Measurements from ENCODE around the gene HOXA7.

Gene HOXA7

DNA sequence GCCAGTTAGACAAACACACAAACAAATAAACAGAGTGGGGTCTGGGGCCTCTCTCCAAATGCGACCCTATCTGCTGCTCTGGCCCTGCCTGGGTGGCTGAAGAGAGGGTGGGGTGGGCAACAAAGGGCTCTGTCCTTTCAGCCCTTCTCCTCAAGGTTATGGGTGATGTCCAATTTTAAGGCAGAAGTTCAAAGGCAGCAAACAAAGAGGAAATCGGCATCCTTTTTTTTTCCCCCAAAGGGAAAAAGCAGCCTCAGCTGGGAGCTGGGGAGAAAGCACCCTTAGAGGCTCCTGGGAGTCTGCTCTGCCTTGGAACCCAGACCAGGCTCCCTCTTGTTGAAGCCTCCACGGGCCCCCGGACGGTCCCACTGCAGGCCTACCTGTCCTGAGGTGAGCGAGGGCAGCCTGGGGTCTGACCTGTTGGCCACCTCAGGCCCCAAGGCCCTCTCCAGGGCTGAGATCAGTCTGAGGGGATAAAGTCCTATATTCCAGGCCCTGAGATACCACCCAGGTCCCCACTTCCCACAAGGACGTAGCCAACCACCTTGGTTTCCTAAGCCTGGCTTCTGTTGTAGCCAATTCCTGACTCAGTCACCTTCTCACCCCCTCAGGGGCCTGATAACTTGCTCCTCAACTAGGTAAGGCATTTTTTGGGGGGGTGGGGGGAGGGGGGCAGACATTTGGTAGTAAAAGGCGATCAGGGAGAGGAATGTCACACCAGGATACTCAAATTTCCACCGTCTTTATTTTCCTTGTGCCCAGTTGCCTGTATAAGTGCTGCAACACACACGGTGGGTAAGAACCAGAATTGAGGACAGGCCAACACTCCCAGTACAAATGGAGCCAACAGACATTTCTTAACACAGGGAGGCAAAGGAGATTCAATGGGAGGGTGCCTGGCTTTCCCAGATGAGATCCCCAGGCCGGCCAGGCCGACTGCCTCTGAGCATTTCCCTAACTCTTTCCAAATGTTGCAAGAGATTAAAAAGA, 24.3 kb upstream of the HOXA7 start:
- no peak for DNase-seq (ENCODE audit: low spot score)
- Mint-ChIP-seq H3K36me3 (ENCODE audit: low read depth) (peaks cover 2% of the 10 kb centered on the region), H3K4me1 (ENCODE audit: low read depth) (peaks cover 16% of the 10 kb centered on the region), H3K27ac (no peak overlapping the region), H3K9me3 (peaks cover under 1% of the 10 kb centered on the region), H3K27me3 (ENCODE audit: low read depth) (peaks cover 77% of the 10 kb centered on the region), H3K4me3 (no peak overlapping the region)

DNA sequence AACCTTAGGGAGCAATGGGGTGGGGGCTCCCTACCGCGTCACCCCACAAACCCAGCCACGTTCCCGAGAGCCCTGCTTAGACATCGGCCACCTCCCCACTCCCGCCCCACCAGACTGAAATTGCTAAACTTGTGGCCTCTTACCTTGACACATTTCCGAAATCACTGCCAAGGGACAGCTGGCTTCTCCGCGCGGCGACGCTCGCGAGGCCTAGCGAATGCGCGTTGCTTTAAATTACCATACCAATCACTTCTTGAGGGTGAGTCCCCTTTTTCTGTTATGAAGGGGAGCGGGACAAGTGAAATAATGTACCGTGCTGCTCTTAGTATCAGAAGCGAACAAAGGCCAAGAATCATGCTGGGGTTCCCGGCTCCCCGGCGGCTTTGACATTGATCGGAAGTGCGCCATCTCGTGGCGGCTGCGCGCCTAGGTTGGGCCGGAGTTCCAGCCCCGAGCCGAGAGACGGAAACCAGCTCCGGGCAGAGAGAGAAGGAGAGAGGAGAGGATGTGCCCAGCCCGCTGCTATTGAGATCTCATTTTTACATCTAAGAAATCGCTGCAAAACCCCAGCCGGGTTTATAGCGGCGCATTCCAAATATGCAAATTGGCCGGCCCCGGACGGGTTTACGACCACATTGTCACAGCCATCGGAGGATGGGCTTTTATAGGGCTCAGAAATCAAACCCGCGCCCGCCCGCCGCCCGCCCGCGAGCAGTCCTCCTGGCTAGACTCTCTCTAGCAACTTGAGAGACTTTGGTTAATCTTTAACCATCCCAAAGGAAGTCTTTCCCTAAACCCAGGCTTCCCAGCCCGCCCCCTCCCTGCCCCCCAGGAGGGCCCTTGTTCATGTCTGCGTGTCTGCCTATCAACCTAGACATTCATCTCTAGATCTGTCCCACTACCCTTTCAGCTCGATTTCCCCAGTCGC, 23.3 kb upstream of the HOXA7 start:
- Mint-ChIP-seq H3K4me1 (ENCODE audit: low read depth) (peaks cover 8% of the 10 kb centered on the region), H3K4me3 (peak overlapping the region; percentile 29), H3K9me3 (no peaks in the 10 kb centered on the region), H3K27me3 (ENCODE audit: low read depth) (peaks cover 77% of the 10 kb centered on the region), H3K36me3 (ENCODE audit: low read depth) (peaks cover 2% of the 10 kb centered on the region), H3K27ac (no peak overlapping the region)
- peak; percentile 33 for DNase-seq (ENCODE audit: low spot score)

DNA sequence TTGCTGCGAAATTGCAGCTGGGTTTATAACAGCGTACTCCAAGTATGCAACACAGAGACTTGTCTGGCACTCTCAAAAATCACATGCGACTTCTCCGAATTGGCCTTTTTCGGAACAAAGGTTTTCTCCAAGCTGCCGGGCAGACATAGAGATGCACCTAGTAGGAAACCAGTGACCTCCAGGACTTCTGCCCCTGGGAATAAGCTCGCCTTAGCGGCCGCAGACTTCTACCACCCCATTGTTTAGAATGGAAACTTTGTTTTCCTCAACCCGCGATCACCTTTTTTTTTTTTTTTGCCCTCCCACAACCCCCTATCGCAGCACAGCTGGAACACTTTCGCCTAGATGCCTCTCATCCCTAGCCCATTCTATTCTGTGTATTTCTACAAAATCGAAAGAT, 22.6 kb upstream of the HOXA7 start:
- Mint-ChIP-seq H3K4me1 (ENCODE audit: low read depth) (peaks cover 6% of the 10 kb centered on the region), H3K27me3 (ENCODE audit: low read depth) (peaks cover 78% of the 10 kb centered on the region), H3K36me3 (ENCODE audit: low read depth) (peaks cover 2% of the 10 kb centered on the region), H3K9me3 (no peaks in the 10 kb centered on the region), H3K27ac (no peak overlapping the region), H3K4me3 (no peak overlapping the region)
- DNase-seq (ENCODE audit: low spot score): no peak

DNA sequence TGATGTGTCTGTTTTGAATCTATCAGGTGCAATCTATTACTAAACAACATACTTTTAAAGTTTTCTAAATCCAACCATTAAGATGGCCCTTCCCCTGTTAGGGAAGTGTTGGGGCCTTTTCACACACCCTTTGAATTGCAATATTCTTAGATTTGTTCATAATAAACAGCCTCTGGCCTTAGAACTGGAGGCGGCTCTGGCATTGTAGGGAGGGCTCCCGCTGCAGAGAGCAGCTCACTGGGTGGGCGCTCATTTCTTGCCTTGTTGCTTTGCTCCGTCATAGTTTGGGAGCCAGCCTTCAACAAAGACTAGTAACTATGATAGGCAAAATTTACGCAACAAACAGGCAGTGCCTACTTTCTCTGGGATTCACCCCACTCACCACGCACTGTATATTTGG, 21.9 kb upstream of the HOXA7 start:
- Mint-ChIP-seq H3K9me3 (no peaks in the 10 kb centered on the region), H3K27me3 (ENCODE audit: low read depth) (peaks cover 72% of the 10 kb centered on the region), H3K4me3 (no peak overlapping the region), H3K4me1 (ENCODE audit: low read depth) (peaks cover 6% of the 10 kb centered on the region), H3K36me3 (ENCODE audit: low read depth) (peaks cover 2% of the 10 kb centered on the region), H3K27ac (no peak overlapping the region)
- no peak for DNase-seq (ENCODE audit: low spot score)

DNA sequence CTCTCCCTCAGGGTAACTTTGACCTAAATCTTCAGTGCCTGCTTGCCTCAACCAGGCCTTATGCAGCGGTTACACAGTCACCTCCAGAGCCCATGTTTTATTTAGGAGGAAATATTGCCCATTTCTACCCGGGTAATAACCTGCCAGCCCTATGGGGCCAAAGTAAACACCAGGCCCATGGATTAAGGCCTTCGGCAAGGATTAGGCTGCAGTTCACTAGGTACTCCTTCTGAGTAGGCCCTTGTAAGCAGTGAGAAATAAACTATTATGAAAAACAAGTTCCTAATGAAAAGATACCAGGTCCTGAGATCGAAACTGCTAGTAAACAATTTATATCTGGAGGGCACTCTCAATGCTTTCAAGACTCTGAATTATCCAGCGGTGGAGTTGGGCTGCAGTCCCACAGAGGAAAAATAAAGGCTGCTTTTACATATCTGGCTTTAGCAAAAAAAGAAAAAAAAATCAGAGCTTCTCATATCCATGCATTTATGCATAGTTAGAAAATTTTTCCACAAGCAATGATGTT, 21.4 kb upstream of the HOXA7 start:
- Mint-ChIP-seq H3K36me3 (ENCODE audit: low read depth) (peaks cover 2% of the 10 kb centered on the region), H3K9me3 (no peaks in the 10 kb centered on the region), H3K27me3 (ENCODE audit: low read depth) (peaks cover 68% of the 10 kb centered on the region), H3K27ac (no peak overlapping the region), H3K4me3 (no peak overlapping the region), H3K4me1 (ENCODE audit: low read depth) (peaks cover 6% of the 10 kb centered on the region)
- no peak for DNase-seq (ENCODE audit: low spot score)

DNA sequence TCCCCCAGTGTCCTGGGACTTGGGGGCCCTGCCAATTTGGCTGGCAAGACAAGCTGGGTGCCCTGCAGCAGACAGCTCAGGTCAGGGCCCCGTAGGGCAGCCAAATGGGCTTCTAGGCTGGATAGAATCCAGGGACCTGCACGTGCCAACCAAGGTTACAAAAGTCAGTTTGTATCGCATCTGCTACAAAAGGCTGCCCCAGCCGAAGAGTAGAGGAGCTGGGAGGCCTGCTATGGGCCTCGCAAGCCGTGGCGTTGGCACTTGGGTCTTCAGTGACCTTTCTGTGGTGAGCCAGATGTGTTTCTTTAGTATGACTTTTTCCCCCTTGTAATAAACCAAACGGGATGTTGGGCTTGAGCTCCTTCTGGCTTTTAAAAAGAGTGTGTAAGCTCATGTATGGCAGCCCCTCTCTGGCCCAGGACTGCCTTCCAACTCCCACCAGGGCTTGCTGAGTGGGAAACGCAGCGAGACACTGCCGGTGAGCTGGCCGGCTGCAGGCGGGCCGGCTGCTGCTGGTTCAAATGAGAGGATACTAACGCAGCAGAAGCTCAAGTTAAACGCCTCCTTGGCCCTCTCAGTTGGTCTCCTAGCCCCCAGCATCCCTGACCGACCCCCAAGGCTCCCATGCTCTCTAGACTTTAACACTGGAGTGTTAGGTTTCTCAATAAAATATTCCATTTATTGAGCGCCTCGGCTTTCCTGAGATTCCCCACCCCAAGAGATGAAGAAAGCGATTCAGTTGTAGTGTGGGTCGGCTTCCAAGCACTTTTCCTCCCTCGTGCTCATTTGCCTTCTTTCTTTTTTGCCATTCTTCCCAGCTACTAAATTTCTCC, 20.7 kb upstream of the HOXA7 start:
- no peak overlapping the region for H3K27ac Mint-ChIP-seq
- no peak for DNase-seq (ENCODE audit: low spot score)
- H3K9me3 Mint-ChIP-seq: no peaks in the 10 kb centered on the region
- no peak overlapping the region for H3K4me3 Mint-ChIP-seq
- peaks cover 6% of the 10 kb centered on the region for H3K4me1 Mint-ChIP-seq (ENCODE audit: low read depth)
- peaks cover 2% of the 10 kb centered on the region for H3K36me3 Mint-ChIP-seq (ENCODE audit: low read depth)
- peaks cover 65% of the 10 kb centered on the region for H3K27me3 Mint-ChIP-seq (ENCODE audit: low read depth)

DNA sequence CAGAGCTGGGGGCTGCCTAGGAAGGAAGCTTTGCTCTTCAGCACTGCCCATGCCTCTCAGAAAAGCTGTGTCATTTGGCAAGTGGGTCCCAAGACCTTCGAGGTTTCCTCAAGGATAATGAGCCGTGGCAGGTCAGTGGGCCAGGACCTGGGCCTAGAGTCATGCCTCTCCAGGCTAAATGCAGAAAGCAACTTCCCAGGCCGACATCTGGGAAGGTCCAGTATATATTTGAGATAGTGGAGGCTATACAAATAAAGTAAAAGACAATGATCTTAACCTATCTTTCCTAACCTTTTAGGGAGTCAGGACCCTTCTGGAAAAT, 20.0 kb upstream of the HOXA7 start:
- no peak overlapping the region for H3K4me3 Mint-ChIP-seq
- H3K27me3 Mint-ChIP-seq (ENCODE audit: low read depth): peaks cover 66% of the 10 kb centered on the region
- H3K36me3 Mint-ChIP-seq (ENCODE audit: low read depth): peaks cover 6% of the 10 kb centered on the region
- no peak for DNase-seq (ENCODE audit: low spot score)
- H3K27ac Mint-ChIP-seq: no peak overlapping the region
- H3K4me1 Mint-ChIP-seq (ENCODE audit: low read depth): peaks cover 8% of the 10 kb centered on the region
- H3K9me3 Mint-ChIP-seq: no peaks in the 10 kb centered on the region

DNA sequence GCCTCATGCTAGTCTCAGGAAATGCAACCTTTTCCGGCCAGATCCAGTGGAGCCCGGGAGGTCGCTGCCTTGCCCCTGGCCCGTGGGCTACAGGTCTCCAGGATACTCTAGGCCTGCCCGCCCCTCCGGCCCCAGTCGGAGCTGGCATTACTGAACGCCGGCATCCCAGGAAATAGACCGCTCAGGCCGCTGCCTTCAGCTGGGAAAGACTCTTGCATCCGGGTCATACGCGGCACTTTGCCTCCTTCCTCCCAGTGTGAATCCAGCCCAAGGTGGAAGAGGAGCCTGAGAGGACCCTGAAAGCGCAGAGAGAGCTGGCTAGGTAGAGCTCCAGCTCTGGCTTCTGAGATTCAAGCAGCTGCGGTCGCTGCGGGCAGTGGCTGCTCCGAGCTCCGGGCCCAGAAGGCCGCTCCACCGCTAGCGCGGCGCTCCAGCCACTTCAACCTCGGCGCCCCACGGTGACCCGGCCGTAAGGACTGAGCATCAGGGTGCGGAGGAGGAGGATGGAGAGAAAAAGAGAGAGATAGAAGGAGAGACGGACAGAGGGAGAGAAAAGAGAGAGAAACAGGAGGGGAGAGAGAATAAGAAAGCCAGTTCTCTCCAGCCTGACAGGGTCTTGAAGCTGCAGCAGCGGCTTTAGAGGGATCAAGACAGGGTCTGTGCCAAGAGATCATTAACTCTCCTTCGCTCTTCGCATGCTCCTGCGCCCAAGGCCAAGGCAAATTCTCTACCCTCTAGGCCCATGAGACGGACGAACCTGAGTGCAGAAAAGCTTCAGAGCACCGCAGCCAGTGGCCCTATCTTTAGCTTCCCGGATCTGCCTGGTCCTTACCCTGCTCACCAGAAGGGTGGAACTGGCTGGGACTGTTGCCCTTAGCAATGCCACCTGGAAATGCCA, 19.4 kb upstream of the HOXA7 start:
- no peak for DNase-seq (ENCODE audit: low spot score)
- Mint-ChIP-seq H3K27me3 (ENCODE audit: low read depth) (peaks cover 67% of the 10 kb centered on the region), H3K36me3 (ENCODE audit: low read depth) (peaks cover 6% of the 10 kb centered on the region), H3K9me3 (no peaks in the 10 kb centered on the region), H3K4me3 (no peak overlapping the region), H3K27ac (no peak overlapping the region), H3K4me1 (ENCODE audit: low read depth) (peaks cover 8% of the 10 kb centered on the region)

DNA sequence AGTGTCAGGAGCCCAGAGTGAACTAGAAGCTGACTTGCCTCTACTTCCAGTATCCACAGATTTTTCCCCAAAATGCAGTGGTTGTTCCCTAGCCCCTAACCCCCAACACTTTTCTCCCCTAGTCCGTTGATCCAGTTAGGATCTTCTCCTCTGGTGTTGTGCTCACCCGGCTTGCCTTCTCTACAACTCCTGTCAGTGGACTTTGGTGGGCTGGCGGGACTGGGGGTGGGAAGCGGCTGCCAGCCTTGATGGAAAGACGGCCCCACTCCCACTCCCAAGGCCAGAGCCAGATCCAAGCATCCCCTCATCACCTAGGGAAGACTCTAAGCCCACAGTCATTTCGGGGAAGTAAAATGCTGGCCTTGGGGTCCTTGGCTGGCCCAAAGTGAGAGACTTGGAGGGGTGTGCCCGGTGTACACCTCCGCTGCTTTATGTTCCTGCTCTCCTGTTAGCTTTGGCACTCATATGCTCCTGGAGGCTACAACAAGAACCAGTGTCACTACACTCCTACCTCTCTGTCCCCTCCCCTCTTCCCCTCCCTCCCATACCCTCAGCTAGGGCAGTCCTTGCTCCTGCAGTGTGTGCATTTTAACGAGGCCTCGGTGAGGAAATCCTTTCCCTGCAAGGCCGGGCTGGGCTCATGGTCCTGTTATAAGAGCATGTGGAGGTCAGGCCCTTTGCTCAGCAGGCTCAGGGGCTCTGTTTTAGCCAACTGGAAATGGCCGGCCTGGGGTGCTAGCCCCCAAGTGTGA, 18.6 kb upstream of the HOXA7 start:
- Mint-ChIP-seq H3K4me3 (no peak overlapping the region), H3K27me3 (ENCODE audit: low read depth) (peaks cover 71% of the 10 kb centered on the region), H3K9me3 (no peaks in the 10 kb centered on the region), H3K4me1 (ENCODE audit: low read depth) (peaks cover 8% of the 10 kb centered on the region), H3K27ac (peak overlapping the region; percentile 69), H3K36me3 (ENCODE audit: low read depth) (peaks cover 6% of the 10 kb centered on the region)
- no peak for DNase-seq (ENCODE audit: low spot score)

DNA sequence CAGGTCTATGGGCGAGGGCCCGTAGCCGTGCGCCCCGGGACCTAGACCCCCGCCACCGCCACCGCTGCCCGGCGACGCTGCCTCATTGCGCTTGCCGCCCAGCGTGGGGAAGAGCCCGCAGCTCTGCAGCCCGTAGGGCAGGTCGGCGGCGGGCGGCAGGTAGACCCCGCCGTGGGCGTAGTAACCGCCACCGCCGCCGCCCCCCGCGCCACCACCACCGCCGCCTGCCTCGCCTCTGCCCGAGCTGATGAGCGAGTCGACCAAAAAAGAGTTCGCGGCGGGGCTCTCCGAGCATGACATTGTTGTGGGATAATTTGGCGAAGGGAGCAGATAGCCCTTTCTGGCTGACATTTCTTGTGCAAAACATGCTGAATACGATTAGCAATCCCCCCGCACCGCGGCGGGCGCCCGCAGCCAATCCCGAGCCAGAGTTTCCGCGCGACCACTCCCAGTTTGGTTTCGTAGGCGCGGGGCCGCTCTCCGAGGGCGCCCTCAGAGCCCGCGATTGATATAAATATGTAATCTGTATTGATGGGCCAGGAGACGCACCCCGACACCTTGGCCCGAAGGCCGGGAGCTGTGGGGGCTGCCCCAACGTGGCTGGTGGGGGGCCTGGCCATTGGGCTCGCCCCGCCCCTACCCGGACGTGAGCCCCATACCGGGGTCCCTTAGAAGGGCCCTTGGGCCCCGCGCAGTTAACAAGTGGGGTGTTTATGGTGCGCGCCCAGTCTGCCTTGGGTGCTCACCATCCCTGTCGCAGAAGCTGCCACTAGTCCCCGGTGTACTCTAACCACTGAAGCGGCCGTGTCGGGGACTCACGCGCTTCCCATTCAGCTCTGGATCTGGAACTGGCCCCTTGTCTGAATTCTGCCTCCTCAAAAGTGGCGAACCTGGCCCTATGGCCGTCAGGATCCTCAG, 17.7 kb upstream of the HOXA7 start, which contains the start of gene HOXA10:
HOXA10 (minus strand) TSS at position 365 of the 918 bp plus-strand sequence; CDS start at position 351, 14 bp downstream.
- Mint-ChIP-seq H3K36me3 (ENCODE audit: low read depth) (peaks cover 6% of the 10 kb centered on the region), H3K9me3 (no peaks in the 10 kb centered on the region), H3K27me3 (ENCODE audit: low read depth) (peaks cover 68% of the 10 kb centered on the region), H3K27ac (peak within 1 kb of the TSS; percentile 69), H3K4me3 (no peak within 1 kb of the TSS), H3K4me1 (ENCODE audit: low read depth) (peaks cover 2% of the 10 kb centered on the region)
- DNase-seq (ENCODE audit: low spot score): no peak

DNA sequence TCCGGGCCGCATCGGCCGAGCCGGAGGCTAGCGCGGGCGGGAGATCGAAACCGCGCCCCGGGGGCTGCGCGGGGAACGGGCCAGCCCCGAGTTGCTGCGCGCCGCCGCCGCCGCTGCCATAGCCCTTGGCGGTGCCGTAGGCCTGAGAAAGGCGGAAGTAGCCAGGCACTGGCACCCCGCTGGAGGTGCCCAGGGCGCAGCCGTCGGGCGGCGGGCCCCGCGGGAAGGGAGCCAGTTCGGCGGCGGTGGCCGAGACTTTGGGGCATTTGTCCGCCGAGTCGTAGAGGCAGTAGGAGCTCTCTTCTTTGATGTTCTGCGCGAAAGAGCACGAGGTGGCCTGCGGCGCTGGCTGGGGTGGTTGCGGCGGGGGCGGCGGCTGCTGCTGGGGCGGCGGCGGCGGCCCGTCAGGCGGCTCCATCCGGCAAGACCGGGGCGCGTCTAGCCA, 17.1 kb upstream of the HOXA7 start:
- Mint-ChIP-seq H3K4me3 (no peak overlapping the region), H3K4me1 (ENCODE audit: low read depth) (peaks cover 4% of the 10 kb centered on the region), H3K27ac (no peak overlapping the region), H3K27me3 (ENCODE audit: low read depth) (peaks cover 70% of the 10 kb centered on the region), H3K9me3 (no peaks in the 10 kb centered on the region), H3K36me3 (ENCODE audit: low read depth) (peaks cover 8% of the 10 kb centered on the region)
- no peak for DNase-seq (ENCODE audit: low spot score)
